ENCODE results near the gene TMEM131.
A peak's percentile ranks its signal among the peaks of the same experiment; 100 is the strongest.

TMEM131 gene

DNA sequence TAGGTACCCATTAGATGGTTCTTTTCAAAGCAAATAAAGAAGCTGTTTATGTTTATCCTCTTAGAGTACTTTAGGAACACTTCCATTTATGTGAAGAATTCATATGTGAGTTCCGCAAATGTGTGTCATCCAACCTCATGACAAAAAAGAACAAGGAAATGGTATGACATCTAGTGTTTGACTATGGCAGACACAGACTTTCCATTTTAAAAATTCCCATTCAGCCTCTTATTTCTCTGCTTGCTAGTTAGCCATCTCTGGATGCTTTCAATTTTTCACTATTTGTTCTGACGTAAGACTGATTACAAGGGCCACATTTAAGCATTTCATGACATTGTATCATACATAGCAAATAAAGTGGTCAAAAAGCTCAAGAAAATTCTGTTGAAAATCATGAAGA is 179.3 kb downstream of the TMEM131 start:
- no peak overlapping the region for H3K4me3 ChIP-seq (ENCODE audit: low read depth, low read length)
- TF ChIP-seq, protein P1, sequence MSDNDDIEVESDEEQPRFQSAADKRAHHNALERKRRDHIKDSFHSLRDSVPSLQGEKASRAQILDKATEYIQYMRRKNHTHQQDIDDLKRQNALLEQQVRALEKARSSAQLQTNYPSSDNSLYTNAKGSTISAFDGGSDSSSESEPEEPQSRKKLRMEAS (IDR thresholded peaks at IDR 0.05; ENCODE audit: low read depth, low read length): no peak
- TF ChIP-seq, protein P2, sequence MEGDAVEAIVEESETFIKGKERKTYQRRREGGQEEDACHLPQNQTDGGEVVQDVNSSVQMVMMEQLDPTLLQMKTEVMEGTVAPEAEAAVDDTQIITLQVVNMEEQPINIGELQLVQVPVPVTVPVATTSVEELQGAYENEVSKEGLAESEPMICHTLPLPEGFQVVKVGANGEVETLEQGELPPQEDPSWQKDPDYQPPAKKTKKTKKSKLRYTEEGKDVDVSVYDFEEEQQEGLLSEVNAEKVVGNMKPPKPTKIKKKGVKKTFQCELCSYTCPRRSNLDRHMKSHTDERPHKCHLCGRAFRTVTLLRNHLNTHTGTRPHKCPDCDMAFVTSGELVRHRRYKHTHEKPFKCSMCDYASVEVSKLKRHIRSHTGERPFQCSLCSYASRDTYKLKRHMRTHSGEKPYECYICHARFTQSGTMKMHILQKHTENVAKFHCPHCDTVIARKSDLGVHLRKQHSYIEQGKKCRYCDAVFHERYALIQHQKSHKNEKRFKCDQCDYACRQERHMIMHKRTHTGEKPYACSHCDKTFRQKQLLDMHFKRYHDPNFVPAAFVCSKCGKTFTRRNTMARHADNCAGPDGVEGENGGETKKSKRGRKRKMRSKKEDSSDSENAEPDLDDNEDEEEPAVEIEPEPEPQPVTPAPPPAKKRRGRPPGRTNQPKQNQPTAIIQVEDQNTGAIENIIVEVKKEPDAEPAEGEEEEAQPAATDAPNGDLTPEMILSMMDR (IDR thresholded peaks at IDR 0.05; ENCODE audit: low read depth, low read length): no peak
- no peak for TF ChIP-seq POLR2A (IDR thresholded peaks at IDR 0.05; ENCODE audit: extremely low read depth, insufficient read length)
- no peak for TF ChIP-seq MYC (IDR thresholded peaks at IDR 0.05; ENCODE audit: low read depth, low read length)
- DNase-seq (ENCODE audit: low read depth): no peak

DNA sequence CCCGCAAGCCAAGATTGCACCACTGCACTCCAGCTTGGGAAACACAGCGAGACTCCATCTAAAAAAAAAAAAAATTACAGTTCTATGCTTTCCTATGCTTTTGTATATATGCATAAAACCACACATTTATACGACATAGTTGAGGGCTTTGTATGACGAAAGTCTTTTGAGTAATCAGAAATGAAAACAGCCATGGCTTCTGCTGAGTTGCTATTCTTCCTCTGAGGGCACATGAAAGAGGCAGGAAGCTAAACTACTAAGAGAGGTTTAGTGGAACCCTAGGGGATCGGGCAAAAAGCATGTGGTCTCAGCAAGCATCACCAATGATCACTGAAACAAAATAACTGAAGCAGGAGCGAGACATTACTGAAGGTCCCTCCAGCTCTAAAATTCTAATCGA is 182.8 kb downstream of the TMEM131 start:
- no peak overlapping the region for H3K4me3 ChIP-seq (ENCODE audit: low read depth, low read length)

DNA sequence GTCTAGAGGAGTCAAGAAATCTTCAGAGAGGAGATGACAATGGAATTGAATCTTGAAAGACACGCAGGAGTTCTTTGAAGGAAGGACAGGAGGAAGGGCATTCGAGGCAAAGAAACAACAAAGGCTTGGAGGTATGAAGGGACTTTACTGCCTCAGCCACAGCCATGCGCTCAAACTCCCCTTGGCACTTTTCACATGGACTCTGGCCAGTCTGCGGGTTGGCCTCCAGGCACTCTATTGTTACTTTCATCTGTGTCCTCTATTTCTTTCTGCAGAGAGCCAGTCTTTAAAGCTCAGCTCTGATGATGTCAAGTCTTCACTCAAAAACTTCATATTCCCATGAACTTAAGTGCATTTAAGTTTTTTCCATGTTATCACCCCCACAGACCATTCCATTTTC is 186.9 kb downstream of the TMEM131 start:
- TF ChIP-seq POLR2A (IDR thresholded peaks at IDR 0.05; ENCODE audit: extremely low read depth, insufficient read length) (no peak), MYC (IDR thresholded peaks at IDR 0.05; ENCODE audit: low read depth, low read length) (no peak)
- TF ChIP-seq, protein P1 (IDR thresholded peaks at IDR 0.05; ENCODE audit: low read depth, low read length): no peak
- TF ChIP-seq, protein P2 (IDR thresholded peaks at IDR 0.05; ENCODE audit: low read depth, low read length): no peak
- H3K4me3 ChIP-seq (ENCODE audit: low read depth, low read length): no peak overlapping the region
- DNase-seq (ENCODE audit: low read depth): no peak

More for the DNA sequence above, 182.8 kb downstream of the TMEM131 start:
- DNase-seq (ENCODE audit: low read depth): peak; percentile 69
- TF ChIP-seq MYC (IDR thresholded peaks at IDR 0.05; ENCODE audit: low read depth, low read length) (no peak), POLR2A (IDR thresholded peaks at IDR 0.05; ENCODE audit: extremely low read depth, insufficient read length) (no peak)
- TF ChIP-seq, protein P1 (IDR thresholded peaks at IDR 0.05; ENCODE audit: low read depth, low read length): no peak
- TF ChIP-seq, protein P2 (IDR thresholded peaks at IDR 0.05; ENCODE audit: low read depth, low read length): no peak

DNA sequence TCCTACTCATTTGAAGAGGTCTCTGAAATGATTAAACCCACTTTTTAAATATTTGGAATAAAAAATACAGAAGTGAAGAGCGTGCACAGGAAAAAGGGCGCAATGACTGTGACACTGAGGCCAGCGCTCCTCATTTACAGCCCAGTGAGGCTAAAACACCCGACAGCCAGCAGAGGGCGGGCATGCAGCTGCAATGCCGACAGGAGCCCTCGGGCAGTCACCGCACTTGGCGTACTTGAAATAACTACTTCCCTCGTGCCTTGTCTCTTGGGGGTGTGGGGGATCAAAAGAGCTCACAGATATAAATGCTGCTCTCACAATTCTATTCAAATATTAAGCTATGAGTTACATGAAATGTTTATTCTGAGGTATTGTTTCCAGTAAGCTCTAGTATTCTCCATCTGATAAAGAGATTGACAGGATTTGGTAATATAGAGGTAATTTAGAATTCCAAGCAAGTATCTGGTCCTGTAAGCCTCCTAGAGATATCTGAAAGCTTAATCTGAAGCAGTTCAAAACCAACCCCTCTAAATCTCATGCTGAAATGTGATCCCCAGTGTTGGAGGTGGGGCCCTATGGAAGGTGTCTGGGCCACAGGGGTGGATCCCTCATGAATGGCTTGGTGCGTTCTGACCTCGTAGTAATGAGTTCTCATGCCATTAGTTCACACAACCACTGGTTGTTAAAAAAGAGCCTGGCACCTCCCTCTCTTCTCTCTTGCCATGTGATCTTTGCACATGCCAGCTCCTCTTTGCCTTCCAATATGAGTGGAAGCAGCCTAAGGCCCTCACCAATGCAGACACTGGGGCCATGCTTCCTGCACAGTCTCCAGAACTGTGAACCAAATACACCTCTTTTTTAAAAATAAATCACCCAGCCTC is 188.8 kb downstream of the TMEM131 start:
- TF ChIP-seq, protein P1 (IDR thresholded peaks at IDR 0.05; ENCODE audit: low read depth, low read length): peak; percentile 57; the same call in 1 of the 2 replicates
- TF ChIP-seq, protein P2 (IDR thresholded peaks at IDR 0.05; ENCODE audit: low read depth, low read length): peak; percentile 92
- TF ChIP-seq MYC (IDR thresholded peaks at IDR 0.05; ENCODE audit: low read depth, low read length): peak; percentile 49
- TF ChIP-seq POLR2A (IDR thresholded peaks at IDR 0.05; ENCODE audit: extremely low read depth, insufficient read length): no peak
- H3K4me3 ChIP-seq (ENCODE audit: low read depth, low read length): no peak overlapping the region
- peak; percentile 85 for DNase-seq (ENCODE audit: low read depth)

DNA sequence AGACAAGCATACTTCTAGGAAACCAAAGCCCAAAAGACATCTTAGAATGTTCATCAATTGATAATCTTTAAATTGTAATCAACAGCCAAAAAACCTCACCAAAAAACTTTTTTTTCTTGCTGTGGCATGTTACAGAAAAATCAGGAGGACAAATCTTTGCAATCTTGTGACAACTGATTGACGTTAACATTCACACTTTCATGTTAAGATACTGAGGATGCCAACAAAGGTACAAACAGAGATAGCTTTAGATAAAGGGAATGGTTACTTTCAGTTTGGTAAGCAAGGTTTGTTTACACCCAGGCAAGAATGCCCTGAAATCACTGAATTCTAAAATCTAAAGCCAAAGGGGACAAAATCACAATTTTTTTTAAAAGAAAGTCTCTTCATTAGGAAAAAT is 190.0 kb downstream of the TMEM131 start:
- no peak overlapping the region for H3K4me3 ChIP-seq (ENCODE audit: low read depth, low read length)
- TF ChIP-seq POLR2A (IDR thresholded peaks at IDR 0.05; ENCODE audit: extremely low read depth, insufficient read length): no peak
- no peak for TF ChIP-seq MYC (IDR thresholded peaks at IDR 0.05; ENCODE audit: low read depth, low read length)
- TF ChIP-seq, protein P2 (IDR thresholded peaks at IDR 0.05; ENCODE audit: low read depth, low read length): no peak
- TF ChIP-seq, protein P1 (IDR thresholded peaks at IDR 0.05; ENCODE audit: low read depth, low read length): no peak
- no peak for DNase-seq (ENCODE audit: low read depth)

Data from NB4 (cell line).